Neural crest cell (in vitro differentiated cells): ENCODE data around the gene RNF38. TPM values are rescaled to one million over a fixed set of nuclear protein-coding genes. Genes with fewer than 3 reads are reported as not detected.
"Not testable (repeated sequence)": the region's sequence is repeated elsewhere in the genome, so short reads cannot be mapped to it uniquely, and the experiment has no call there.

ENCODE experiments used
- DNase-seq: peaks from one replicate; pipeline ENCODE4 v3.0.0; 2021; ENCODE audit warnings: low read depth, mixed read lengths, low spot score
- H3K27ac Mint-ChIP-seq: one replicate; pipeline ENCODE4 v1.8.0; 2021; ENCODE audit warnings: mild to moderate bottlenecking, mixed read lengths; ENCODE audit not compliant: unreplicated experiment
- H3K27me3 Mint-ChIP-seq: 2 replicates; pipeline ENCODE4 v1.8.0; 2021; ENCODE audit warnings: low read depth, mild to moderate bottlenecking, mixed read lengths
- H3K36me3 Mint-ChIP-seq: 2 replicates; pipeline ENCODE4 v1.8.0; 2021; ENCODE audit warnings: low read depth, mild to moderate bottlenecking, mixed read lengths
- H3K4me1 Mint-ChIP-seq: 2 replicates; pipeline ENCODE4 v1.8.0; 2021; ENCODE audit warnings: mixed read lengths
- H3K4me3 Mint-ChIP-seq: one replicate; pipeline ENCODE4 v1.8.0; 2021; ENCODE audit warnings: mild to moderate bottlenecking, mixed read lengths
- H3K9me3 Mint-ChIP-seq: 2 replicates; pipeline ENCODE4 v1.8.0; 2021; ENCODE audit warnings: mixed read lengths
- total RNA-seq: library from RNA; stranded (reverse); gene quantifications from 2 replicates; pipeline ENCODE4 v1.2.1, GENCODE V29; 2021
- TF ChIP-seq, protein P1 (sequence below): fragments of 200-600 bp; sonication (generic); conservative IDR thresholded peaks from 2 replicates; pipeline ENCODE4 v1.5.0; 2021; ENCODE audit warnings: antibody characterized with exemption, mild to moderate bottlenecking

Gene RNF38
- total RNA-seq, 1 donor from 2014 or later = 55.7 TPM

DNA sequence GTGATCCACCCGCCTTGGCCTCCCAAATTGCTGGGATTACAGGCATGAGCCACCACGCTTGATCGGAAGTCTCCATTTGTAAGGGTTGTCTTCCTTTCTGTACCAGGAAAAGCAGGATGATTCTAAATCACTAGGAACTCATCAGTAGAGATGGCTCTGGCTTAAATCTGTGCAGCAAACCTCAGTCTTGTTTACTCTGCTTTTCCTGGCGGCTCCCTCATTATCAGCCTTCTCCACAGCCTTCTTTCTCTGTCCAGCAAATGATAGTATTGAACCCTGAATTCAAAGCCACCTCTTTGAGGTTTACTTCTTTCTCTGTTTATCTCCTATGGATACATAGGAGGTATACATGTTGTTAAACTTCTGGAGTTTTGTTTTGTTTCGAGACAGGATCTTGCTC lies 98.8 kb downstream of the RNF38 start:
- DNase-seq = no peak
- H3K9me3 Mint-ChIP-seq = no peaks in the 10 kb centered on the region
- no peaks in the 10 kb centered on the region for H3K36me3 Mint-ChIP-seq
- H3K27me3 Mint-ChIP-seq = no peaks in the 10 kb centered on the region
- TF ChIP-seq, protein P1, sequence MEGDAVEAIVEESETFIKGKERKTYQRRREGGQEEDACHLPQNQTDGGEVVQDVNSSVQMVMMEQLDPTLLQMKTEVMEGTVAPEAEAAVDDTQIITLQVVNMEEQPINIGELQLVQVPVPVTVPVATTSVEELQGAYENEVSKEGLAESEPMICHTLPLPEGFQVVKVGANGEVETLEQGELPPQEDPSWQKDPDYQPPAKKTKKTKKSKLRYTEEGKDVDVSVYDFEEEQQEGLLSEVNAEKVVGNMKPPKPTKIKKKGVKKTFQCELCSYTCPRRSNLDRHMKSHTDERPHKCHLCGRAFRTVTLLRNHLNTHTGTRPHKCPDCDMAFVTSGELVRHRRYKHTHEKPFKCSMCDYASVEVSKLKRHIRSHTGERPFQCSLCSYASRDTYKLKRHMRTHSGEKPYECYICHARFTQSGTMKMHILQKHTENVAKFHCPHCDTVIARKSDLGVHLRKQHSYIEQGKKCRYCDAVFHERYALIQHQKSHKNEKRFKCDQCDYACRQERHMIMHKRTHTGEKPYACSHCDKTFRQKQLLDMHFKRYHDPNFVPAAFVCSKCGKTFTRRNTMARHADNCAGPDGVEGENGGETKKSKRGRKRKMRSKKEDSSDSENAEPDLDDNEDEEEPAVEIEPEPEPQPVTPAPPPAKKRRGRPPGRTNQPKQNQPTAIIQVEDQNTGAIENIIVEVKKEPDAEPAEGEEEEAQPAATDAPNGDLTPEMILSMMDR = no peak
- H3K4me1 Mint-ChIP-seq = peaks cover 5% of the 10 kb centered on the region
- no peak overlapping the region for H3K4me3 Mint-ChIP-seq
- H3K27ac Mint-ChIP-seq = peak overlapping the region; percentile 93

DNA sequence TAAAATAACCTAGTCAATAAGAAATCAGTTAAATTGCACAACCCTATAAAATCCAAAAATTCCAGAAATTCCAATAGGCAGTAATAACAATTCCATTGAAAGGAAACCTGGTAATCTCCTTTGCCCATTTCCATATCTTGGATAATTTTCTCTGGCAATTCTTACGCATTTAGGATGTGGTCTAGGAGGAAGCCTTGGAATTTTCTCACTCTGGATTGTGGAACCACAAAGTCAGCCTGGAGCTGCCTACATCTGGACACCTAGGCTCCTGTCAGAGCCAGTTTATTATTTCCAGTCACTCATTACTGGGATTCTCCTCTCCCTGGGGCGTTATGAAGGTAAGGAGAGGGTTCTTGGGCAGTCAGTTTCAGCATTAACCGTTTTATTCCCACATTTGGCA lies 101.5 kb downstream of the RNF38 start:
- no peaks in the 10 kb centered on the region for H3K27me3 Mint-ChIP-seq
- H3K27ac Mint-ChIP-seq = no peak overlapping the region
- no peaks in the 10 kb centered on the region for H3K9me3 Mint-ChIP-seq
- no peaks in the 10 kb centered on the region for H3K36me3 Mint-ChIP-seq
- TF ChIP-seq, protein P1 = no peak
- no peak for DNase-seq
- H3K4me1 Mint-ChIP-seq = no peaks in the 10 kb centered on the region
- H3K4me3 Mint-ChIP-seq = no peak overlapping the region

- TF ChIP-seq, protein P1 = no peak
- no peaks in the 10 kb centered on the region for H3K27me3 Mint-ChIP-seq
- no peaks in the 10 kb centered on the region for H3K36me3 Mint-ChIP-seq
Observed at GRCh38 chr9:36297798-36298197, 102.3 kb downstream of the RNF38 start.

DNA sequence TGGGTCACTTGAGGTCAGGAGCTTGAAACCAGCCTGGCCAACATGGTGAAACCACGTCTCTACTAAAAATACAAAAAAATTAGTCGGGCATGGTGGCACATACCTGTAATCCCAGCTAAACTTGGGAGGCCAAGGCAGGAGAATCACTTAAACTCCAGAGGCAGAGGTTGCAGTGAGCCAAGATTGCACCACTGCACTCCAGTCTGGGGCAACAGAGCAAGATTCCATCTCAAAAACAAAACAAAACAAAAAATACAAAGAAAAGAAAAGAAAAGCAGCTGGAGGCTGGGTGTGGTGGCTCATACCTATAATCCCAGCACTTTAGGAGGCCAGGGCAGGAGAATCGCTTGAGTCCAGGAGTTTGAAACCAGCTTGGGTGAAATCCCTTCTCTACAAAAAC lies 105.1 kb downstream of the RNF38 start:
- not testable (repeated sequence) for H3K27me3 Mint-ChIP-seq, H3K27ac Mint-ChIP-seq, H3K4me3 Mint-ChIP-seq, DNase-seq, H3K4me1 Mint-ChIP-seq, H3K9me3 Mint-ChIP-seq, H3K36me3 Mint-ChIP-seq

More at GRCh38 chr9:36297798-36298197, 102.3 kb downstream of the RNF38 start:
- no peaks in the 10 kb centered on the region for H3K4me1 Mint-ChIP-seq
- no peak for DNase-seq
- H3K9me3 Mint-ChIP-seq = no peaks in the 10 kb centered on the region
- H3K4me3 Mint-ChIP-seq = no peak overlapping the region
- H3K27ac Mint-ChIP-seq = no peak overlapping the region

DNA sequence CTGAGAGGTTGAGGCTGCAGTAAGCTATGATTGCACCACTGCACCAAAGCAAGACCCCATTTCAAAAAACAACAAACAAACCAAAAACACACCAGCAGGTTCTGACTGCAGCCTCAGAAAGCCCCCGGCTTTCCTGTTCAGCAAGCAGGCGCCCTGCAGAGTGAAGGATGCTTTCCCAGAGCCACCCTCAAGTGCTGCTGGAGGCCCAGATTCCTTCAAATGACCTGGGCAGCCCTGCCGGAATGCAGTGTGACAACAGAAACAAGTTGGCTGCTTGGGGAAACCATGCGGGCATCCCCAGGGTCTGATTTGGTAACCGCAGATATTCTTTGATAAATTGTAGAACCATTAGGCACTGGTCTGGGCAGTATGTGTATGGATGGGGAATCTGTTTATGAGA lies 106.2 kb downstream of the RNF38 start:
- H3K4me3 Mint-ChIP-seq = no peak overlapping the region
- H3K4me1 Mint-ChIP-seq = peaks cover 10% of the 10 kb centered on the region
- DNase-seq = no peak
- H3K36me3 Mint-ChIP-seq = no peaks in the 10 kb centered on the region
- H3K27me3 Mint-ChIP-seq = no peaks in the 10 kb centered on the region
- no peak overlapping the region for H3K27ac Mint-ChIP-seq
- no peaks in the 10 kb centered on the region for H3K9me3 Mint-ChIP-seq
- TF ChIP-seq, protein P1 = no peak

- H3K27ac Mint-ChIP-seq = peak overlapping the region; percentile 82
- H3K9me3 Mint-ChIP-seq = no peaks in the 10 kb centered on the region
- no peak overlapping the region for H3K4me3 Mint-ChIP-seq
- no peaks in the 10 kb centered on the region for H3K36me3 Mint-ChIP-seq
- H3K4me1 Mint-ChIP-seq = peaks cover 10% of the 10 kb centered on the region
- TF ChIP-seq, protein P1 = no peak
- H3K27me3 Mint-ChIP-seq = no peaks in the 10 kb centered on the region
- DNase-seq = no peak
Observed at GRCh38 chr9:36293171-36293570, 106.9 kb downstream of the RNF38 start.
